ENCODE measurements around the gene TIMMDC1. TPM values are rescaled to one million over a fixed set of nuclear protein-coding genes. Genes with fewer than 3 reads are reported as not detected.

TIMMDC1 gene
- total RNA-seq, 1 experiment from 2014 or later = 121 TPM

GRCh38 chr3:119569156-119569555 lies 70.8 kb downstream of the TIMMDC1 start:
- Histone ChIP-seq H3K79me2 (ENCODE audit: insufficient read depth, low read length) (no peaks in the 10 kb centered on the region), H4K20me1 (ENCODE audit: insufficient read depth) (no peaks in the 10 kb centered on the region), H3K4me3 (replicated peaks in 1 of 2; ENCODE audit: low read depth in 1 of 2, low read length in 2 of 2) (no peak overlapping the region), H2AFZ (ENCODE audit: low read depth, low read length, poor library complexity, severe bottlenecking) (no peak overlapping the region), H3K27ac (ENCODE audit: low read depth, low read length) (no peak overlapping the region), H3K27me3 (ENCODE audit: insufficient read depth, low read length) (no peaks in the 10 kb centered on the region), H3K4me1 (ENCODE audit: control insufficient read depth in 1 of 2, insufficient read depth in 2 of 2, low read length in 2 of 2) (no peaks in the 10 kb centered on the region), H3K4me2 (ENCODE audit: low read length) (no peak overlapping the region), H3K9ac (ENCODE audit: low read length) (no peak overlapping the region), H3K9me2 (ENCODE audit: insufficient read depth) (no peaks in the 10 kb centered on the region), H3K36me3 (ENCODE audit: control insufficient read depth in 1 of 2, insufficient read depth in 2 of 2, low read length in 2 of 2) (no peaks in the 10 kb centered on the region), H3K9me3 (ENCODE audit: control insufficient read depth in 1 of 2, insufficient read depth in 1 of 2, low read depth in 1 of 2, low read length in 2 of 2) (no peaks in the 10 kb centered on the region)
- ATAC-seq = no peak
- POLR2A ChIA-PET = no interaction called here
- intact Hi-C loops (cut with micrococcal nuclease) = no loop called here
- DNase-seq (ENCODE audit: low read depth, low spot score) = no peak
- CTCF ChIA-PET = interaction anchor here (0.6 to 1.0 kb wide), 2 partner anchors 9 to 31 kb away, joined by 3 to 6 read pairs; no protein-coding TSS in a partner anchor
- TF ChIP-seq SRF (IDR thresholded peaks at IDR 0.05; ENCODE audit: low read depth) (no peak), POLR2AphosphoS5 (IDR thresholded peaks at IDR 0.05; ENCODE audit: low read depth, low read length) (no peak), ELF1 (IDR thresholded peaks at IDR 0.05; ENCODE audit: borderline replicate concordance, low read depth) (no peak), CBX3 (IDR thresholded peaks at IDR 0.05; ENCODE audit: low read depth) (no peak), JUND (IDR thresholded peaks at IDR 0.05) (no peak), EGR1 (IDR thresholded peaks at IDR 0.05; ENCODE audit: low read depth) (no peak), RAD21 (IDR thresholded peaks at IDR 0.05; ENCODE audit: low read depth) (no peak), EZH2phosphoT487 (IDR thresholded peaks at IDR 0.05; ENCODE audit: borderline replicate concordance) (no peak)
- TF ChIP-seq, protein P1, sequence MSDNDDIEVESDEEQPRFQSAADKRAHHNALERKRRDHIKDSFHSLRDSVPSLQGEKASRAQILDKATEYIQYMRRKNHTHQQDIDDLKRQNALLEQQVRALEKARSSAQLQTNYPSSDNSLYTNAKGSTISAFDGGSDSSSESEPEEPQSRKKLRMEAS (IDR thresholded peaks at IDR 0.05) = no peak
- no TSS peak for BruUV-seq (replicated peaks)
- RAD21 ChIA-PET (ENCODE audit: low non-redundant PET in 1 of 2, low total read pairs in 2 of 2, uncharacterized antibody in 2 of 2, unreplicated experiment in 2 of 2) = no interaction called here

DNA sequence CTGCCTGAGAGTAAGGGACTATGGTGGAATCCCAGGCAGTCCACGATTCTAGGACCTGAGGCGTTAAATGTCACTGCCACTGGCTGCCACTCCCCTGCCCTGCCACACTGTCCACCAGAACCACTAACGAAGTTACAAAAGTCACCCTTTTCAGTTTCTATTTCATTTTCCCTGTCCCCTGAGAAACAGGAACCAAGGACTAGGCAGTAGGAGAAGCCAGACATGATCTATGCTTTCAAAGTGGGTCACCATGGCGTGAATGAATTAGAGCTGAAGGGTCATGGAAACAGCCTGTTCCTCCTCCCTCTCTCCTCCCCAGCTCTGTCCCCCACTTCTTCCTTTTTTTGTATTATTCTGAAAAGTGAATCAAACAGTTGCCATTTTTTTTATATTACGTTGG lies 71.9 kb downstream of the TIMMDC1 start:
- intact Hi-C loops (cut with micrococcal nuclease) = no loop called here
- H3K27me3 ChIP-seq (ENCODE audit: insufficient read depth, low read length) = no peaks in the 10 kb centered on the region
- no peaks in the 10 kb centered on the region for H3K79me2 ChIP-seq (ENCODE audit: insufficient read depth, low read length)
- H3K9me2 ChIP-seq (ENCODE audit: insufficient read depth) = no peaks in the 10 kb centered on the region
- CTCF ChIA-PET = no interaction called here
- no peaks in the 10 kb centered on the region for H3K36me3 ChIP-seq (ENCODE audit: control insufficient read depth in 1 of 2, insufficient read depth in 2 of 2, low read length in 2 of 2)
- POLR2A ChIA-PET = no interaction called here
- no peak overlapping the region for H3K4me3 ChIP-seq (replicated peaks in 1 of 2; ENCODE audit: low read depth in 1 of 2, low read length in 2 of 2)
- no peak overlapping the region for H3K27ac ChIP-seq (ENCODE audit: low read depth, low read length)
- no peaks in the 10 kb centered on the region for H3K4me1 ChIP-seq (ENCODE audit: control insufficient read depth in 1 of 2, insufficient read depth in 2 of 2, low read length in 2 of 2)
- H3K4me2 ChIP-seq (ENCODE audit: low read length) = no peak overlapping the region
- ATAC-seq (no peak), DNase-seq (ENCODE audit: low read depth, low spot score) (no peak)
- H4K20me1 ChIP-seq (ENCODE audit: insufficient read depth) = no peaks in the 10 kb centered on the region
- no peak overlapping the region for H3K9ac ChIP-seq (ENCODE audit: low read length)
- no peaks in the 10 kb centered on the region for H3K9me3 ChIP-seq (ENCODE audit: control insufficient read depth in 1 of 2, insufficient read depth in 1 of 2, low read depth in 1 of 2, low read length in 2 of 2)
- no peak overlapping the region for H2AFZ ChIP-seq (ENCODE audit: low read depth, low read length, poor library complexity, severe bottlenecking)
- RAD21 ChIA-PET (ENCODE audit: low non-redundant PET in 1 of 2, low total read pairs in 2 of 2, uncharacterized antibody in 2 of 2, unreplicated experiment in 2 of 2) = no interaction called here
- no TSS peak for BruUV-seq (replicated peaks)
- no peak for TF ChIP-seq EGR1 (IDR thresholded peaks at IDR 0.05; ENCODE audit: low read depth)
- TF ChIP-seq SP1 (IDR thresholded peaks at IDR 0.05; ENCODE audit: low read depth) = no peak
- TF ChIP-seq, protein P2, sequence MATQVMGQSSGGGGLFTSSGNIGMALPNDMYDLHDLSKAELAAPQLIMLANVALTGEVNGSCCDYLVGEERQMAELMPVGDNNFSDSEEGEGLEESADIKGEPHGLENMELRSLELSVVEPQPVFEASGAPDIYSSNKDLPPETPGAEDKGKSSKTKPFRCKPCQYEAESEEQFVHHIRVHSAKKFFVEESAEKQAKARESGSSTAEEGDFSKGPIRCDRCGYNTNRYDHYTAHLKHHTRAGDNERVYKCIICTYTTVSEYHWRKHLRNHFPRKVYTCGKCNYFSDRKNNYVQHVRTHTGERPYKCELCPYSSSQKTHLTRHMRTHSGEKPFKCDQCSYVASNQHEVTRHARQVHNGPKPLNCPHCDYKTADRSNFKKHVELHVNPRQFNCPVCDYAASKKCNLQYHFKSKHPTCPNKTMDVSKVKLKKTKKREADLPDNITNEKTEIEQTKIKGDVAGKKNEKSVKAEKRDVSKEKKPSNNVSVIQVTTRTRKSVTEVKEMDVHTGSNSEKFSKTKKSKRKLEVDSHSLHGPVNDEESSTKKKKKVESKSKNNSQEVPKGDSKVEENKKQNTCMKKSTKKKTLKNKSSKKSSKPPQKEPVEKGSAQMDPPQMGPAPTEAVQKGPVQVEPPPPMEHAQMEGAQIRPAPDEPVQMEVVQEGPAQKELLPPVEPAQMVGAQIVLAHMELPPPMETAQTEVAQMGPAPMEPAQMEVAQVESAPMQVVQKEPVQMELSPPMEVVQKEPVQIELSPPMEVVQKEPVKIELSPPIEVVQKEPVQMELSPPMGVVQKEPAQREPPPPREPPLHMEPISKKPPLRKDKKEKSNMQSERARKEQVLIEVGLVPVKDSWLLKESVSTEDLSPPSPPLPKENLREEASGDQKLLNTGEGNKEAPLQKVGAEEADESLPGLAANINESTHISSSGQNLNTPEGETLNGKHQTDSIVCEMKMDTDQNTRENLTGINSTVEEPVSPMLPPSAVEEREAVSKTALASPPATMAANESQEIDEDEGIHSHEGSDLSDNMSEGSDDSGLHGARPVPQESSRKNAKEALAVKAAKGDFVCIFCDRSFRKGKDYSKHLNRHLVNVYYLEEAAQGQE (IDR thresholded peaks at IDR 0.05; ENCODE audit: low read depth) = no peak
- no peak for TF ChIP-seq POLR2AphosphoS5 (IDR thresholded peaks at IDR 0.05; ENCODE audit: low read depth, low read length)
- TF ChIP-seq, protein P3, sequence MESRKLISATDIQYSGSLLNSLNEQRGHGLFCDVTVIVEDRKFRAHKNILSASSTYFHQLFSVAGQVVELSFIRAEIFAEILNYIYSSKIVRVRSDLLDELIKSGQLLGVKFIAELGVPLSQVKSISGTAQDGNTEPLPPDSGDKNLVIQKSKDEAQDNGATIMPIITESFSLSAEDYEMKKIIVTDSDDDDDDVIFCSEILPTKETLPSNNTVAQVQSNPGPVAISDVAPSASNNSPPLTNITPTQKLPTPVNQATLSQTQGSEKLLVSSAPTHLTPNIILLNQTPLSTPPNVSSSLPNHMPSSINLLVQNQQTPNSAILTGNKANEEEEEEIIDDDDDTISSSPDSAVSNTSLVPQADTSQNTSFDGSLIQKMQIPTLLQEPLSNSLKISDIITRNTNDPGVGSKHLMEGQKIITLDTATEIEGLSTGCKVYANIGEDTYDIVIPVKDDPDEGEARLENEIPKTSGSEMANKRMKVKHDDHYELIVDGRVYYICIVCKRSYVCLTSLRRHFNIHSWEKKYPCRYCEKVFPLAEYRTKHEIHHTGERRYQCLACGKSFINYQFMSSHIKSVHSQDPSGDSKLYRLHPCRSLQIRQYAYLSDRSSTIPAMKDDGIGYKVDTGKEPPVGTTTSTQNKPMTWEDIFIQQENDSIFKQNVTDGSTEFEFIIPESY (IDR thresholded peaks at IDR 0.05; ENCODE audit: extremely low read depth, insufficient replicate concordance, low read length) = no peak
- no peak for TF ChIP-seq ATF3 (IDR thresholded peaks at IDR 0.05)
- TF ChIP-seq TCF7L2 (IDR thresholded peaks at IDR 0.05; ENCODE audit: borderline replicate concordance, extremely low read depth, insufficient read depth, insufficient read length) = no peak
- no peak for TF ChIP-seq POLR2A (IDR thresholded peaks at IDR 0.05; ENCODE audit: borderline replicate concordance, extremely low read depth, insufficient read depth, insufficient read length)
- no peak for TF ChIP-seq ZFX (IDR thresholded peaks at IDR 0.05)
- TF ChIP-seq FOSL1 (IDR thresholded peaks at IDR 0.05; ENCODE audit: low read depth) = no peak
